Sigmoid colon (tissue), 7 donors: ENCODE measurements around the gene TRIM44. TPM values are rescaled to one million over a fixed set of nuclear protein-coding genes. Genes with fewer than 3 reads are reported as not detected.

ENCODE experiments used
- DNase-seq: peaks from one replicate; pipeline ENCODE4 v3.0.0-alpha.2; 2019
- H3K27ac ChIP-seq, 4 donors: fragments of 200-600 bp; sonication (generic); one replicate each; pipeline ENCODE4 v1.5.1; 2016 to 2019; ENCODE audit warnings: mild to moderate bottlenecking in 1 of 4
- H3K27me3 ChIP-seq, 3 donors: fragments of 200-600 bp; sonication (generic); one replicate each; pipeline ENCODE4 v1.5.1; 2019; ENCODE audit warnings: mild to moderate bottlenecking in 1 of 3
- H3K36me3 ChIP-seq, 4 donors: fragments of 200-600 bp; sonication (generic); one replicate each; pipeline ENCODE4 v1.5.1; 2016 to 2019
- H3K4me1 ChIP-seq, 4 donors: fragments of 200-600 bp; sonication (generic); one replicate each; pipeline ENCODE4 v1.5.1; 2017 to 2019
- H3K4me3 ChIP-seq, 4 donors: fragments of 200-600 bp; sonication (generic); one replicate each; pipeline ENCODE4 v1.5.1; 2017 to 2019; ENCODE audit warnings: mild to moderate bottlenecking in 2 of 4, moderate library complexity in 1 of 4
- H3K9me3 ChIP-seq, 4 donors: fragments of 200-600 bp in 3 of 4; sonication (generic) in 3 of 4; one replicate each; pipeline versions ENCODE4 v1.5.1 to v1.6.1; 2013 to 2019
- CTCF ChIP-seq, 4 experiments: fragments of 450-650 bp in 3 of 4; fragments of 200-600 bp in 1 of 4; IDR thresholded peaks; one replicate each; pipeline ENCODE4 v1.5.1; 2016 to 2019; ENCODE audit warnings: antibody characterized with exemption in 4 of 4, mild to moderate bottlenecking in 3 of 4, moderate library complexity in 2 of 4
- EP300 ChIP-seq, 4 donors: sonication (generic); formaldehyde crosslinking; IDR thresholded peaks; one replicate each; pipeline ENCODE4 v1.6.1; 2017; ENCODE audit warnings: antibody characterized with exemption in 4 of 4
- POLR2A ChIP-seq, 2 donors: fragments of 450-650 bp; IDR thresholded peaks; one replicate each; pipeline ENCODE4 v1.6.1; 2016; ENCODE audit warnings: antibody characterized with exemption in 2 of 2, mild to moderate bottlenecking in 2 of 2, moderate library complexity in 2 of 2
- POLR2AphosphoS5 ChIP-seq, 4 donors: sonication (generic); formaldehyde crosslinking; IDR thresholded peaks; one replicate each; pipeline ENCODE4 v1.6.1; 2017; ENCODE audit warnings: antibody characterized with exemption in 4 of 4
- WGBS, 2 donors: extraction: QIAGEN DNeasy Blood & Tissue Kit; methylation state at CpG; one replicate each; pipeline ENCODE4 v1.1.7; 2013; 5-methylcytosine and 5-hydroxymethylcytosine counted together
- intact Hi-C: fragments of 100-400 bp; cut with DNase I; formaldehyde crosslinking; loops from one replicate; pipeline ENCODE4 v1.15.1; 2023
- polyA plus RNA-seq, 3 donors: library from polyadenylated mRNA; stranded (reverse); fragments of 200-250 nt; gene quantifications; one replicate each; pipeline ENCODE4 v1.2.3, GENCODE V29; 2013
- total RNA-seq, 4 donors: library from RNA; depleted of rRNA; stranded (reverse); fragments of >200 nt; gene quantifications; one replicate each; pipeline ENCODE4 v1.1.0, GENCODE V29; 2016
- donor health status: healthy with polysubstance abuse.
- donor health status: Bipolar disorder and iron deficiency.
- donor health status: healthy.

Gene TRIM44
- total and polyA plus RNA-seq, 7 donors: 8.4 to 97.2 (median 23.0) TPM

GRCh38 chr11:35846874-35847273 lies 184.3 kb downstream of the TRIM44 start:
- DNase-seq: no peak
- Histone ChIP-seq H3K36me3 (no peaks in the 10 kb centered on the region), H3K9me3 (no peaks in the 10 kb centered on the region), H3K27ac (no peak overlapping the region), H3K27me3 (no peaks in the 10 kb centered on the region), H3K4me1 (no peaks in the 10 kb centered on the region), H3K4me3 (no peak overlapping the region)
- intact Hi-C loops: no loop called here
- TF ChIP-seq EP300 (IDR thresholded peaks at IDR 0.05): no peak
- TF ChIP-seq POLR2A (IDR thresholded peaks at IDR 0.05): no peak
- no peak for TF ChIP-seq POLR2AphosphoS5 (IDR thresholded peaks at IDR 0.05)
- TF ChIP-seq CTCF (IDR thresholded peaks at IDR 0.05): no peak
- 95 to 96% methylated on average over 5 of the region's 5 CpGs for WGBS, 2 donors

GRCh38 chr11:35847473-35847872 lies 184.9 kb downstream of the TRIM44 start:
- H3K27ac ChIP-seq: no peak overlapping the region
- TF ChIP-seq CTCF (IDR thresholded peaks at IDR 0.05) (no peak), POLR2AphosphoS5 (IDR thresholded peaks at IDR 0.05) (no peak), EP300 (IDR thresholded peaks at IDR 0.05) (no peak), POLR2A (IDR thresholded peaks at IDR 0.05) (no peak)
- no peak for DNase-seq
- 73 to 74% methylated on average over 2 of the region's 2 CpGs for WGBS, 2 donors
- no peaks in the 10 kb centered on the region for H3K36me3 ChIP-seq
- intact Hi-C loops: no loop called here
- H3K4me1 ChIP-seq: no peaks in the 10 kb centered on the region
- no peak overlapping the region for H3K4me3 ChIP-seq
- no peaks in the 10 kb centered on the region for H3K27me3 ChIP-seq
- no peaks in the 10 kb centered on the region for H3K9me3 ChIP-seq

GRCh38 chr11:35848616-35849015 lies 186.0 kb downstream of the TRIM44 start:
- Histone ChIP-seq H3K36me3 (no peaks in the 10 kb centered on the region), H3K4me1 (no peaks in the 10 kb centered on the region), H3K4me3 (no peak overlapping the region), H3K27me3 (no peaks in the 10 kb centered on the region), H3K27ac (no peak overlapping the region), H3K9me3 (no peaks in the 10 kb centered on the region)
- WGBS, 2 donors: 67 to 73% methylated on average over 4 of the region's 4 CpGs
- intact Hi-C loops: no loop called here
- no peak for TF ChIP-seq CTCF (IDR thresholded peaks at IDR 0.05)
- no peak for TF ChIP-seq POLR2AphosphoS5 (IDR thresholded peaks at IDR 0.05)
- TF ChIP-seq EP300 (IDR thresholded peaks at IDR 0.05): no peak
- no peak for TF ChIP-seq POLR2A (IDR thresholded peaks at IDR 0.05)
- no peak for DNase-seq

- Histone ChIP-seq H3K27me3 (no peaks in the 10 kb centered on the region), H3K4me3 (no peak overlapping the region), H3K4me1 (no peaks in the 10 kb centered on the region), H3K27ac (no peak overlapping the region), H3K36me3 (no peaks in the 10 kb centered on the region), H3K9me3 (no peaks in the 10 kb centered on the region)
- intact Hi-C loops: no loop called here
- no peak for DNase-seq
- no peak for TF ChIP-seq EP300 (IDR thresholded peaks at IDR 0.05)
- 84 to 92% methylated on average over 7 of the region's 7 CpGs for WGBS, 2 donors
These were observed 187.6 kb downstream of the TRIM44 start for GRCh38 chr11:35850191-35850590.

GRCh38 chr11:35851342-35851741 lies 188.8 kb downstream of the TRIM44 start:
- no peaks in the 10 kb centered on the region for H3K4me1 ChIP-seq
- intact Hi-C loops: no loop called here
- no peaks in the 10 kb centered on the region for H3K27me3 ChIP-seq
- no peak overlapping the region for H3K4me3 ChIP-seq
- no peaks in the 10 kb centered on the region for H3K9me3 ChIP-seq
- DNase-seq: no peak
- H3K27ac ChIP-seq: no peak overlapping the region
- WGBS, 2 donors: 95 to 96% methylated on average over 6 of the region's 6 CpGs
- TF ChIP-seq EP300 (IDR thresholded peaks at IDR 0.05) (no peak), POLR2AphosphoS5 (IDR thresholded peaks at IDR 0.05) (no peak), CTCF (IDR thresholded peaks at IDR 0.05) (no peak), POLR2A (IDR thresholded peaks at IDR 0.05) (no peak)
- H3K36me3 ChIP-seq: no peaks in the 10 kb centered on the region
